Measurements from ENCODE around the gene GPHN.
"Not testable (repeated sequence)": the region's sequence is repeated elsewhere in the genome, so short reads cannot be mapped to it uniquely, and the experiment has no call there.

Gene GPHN

DNA sequence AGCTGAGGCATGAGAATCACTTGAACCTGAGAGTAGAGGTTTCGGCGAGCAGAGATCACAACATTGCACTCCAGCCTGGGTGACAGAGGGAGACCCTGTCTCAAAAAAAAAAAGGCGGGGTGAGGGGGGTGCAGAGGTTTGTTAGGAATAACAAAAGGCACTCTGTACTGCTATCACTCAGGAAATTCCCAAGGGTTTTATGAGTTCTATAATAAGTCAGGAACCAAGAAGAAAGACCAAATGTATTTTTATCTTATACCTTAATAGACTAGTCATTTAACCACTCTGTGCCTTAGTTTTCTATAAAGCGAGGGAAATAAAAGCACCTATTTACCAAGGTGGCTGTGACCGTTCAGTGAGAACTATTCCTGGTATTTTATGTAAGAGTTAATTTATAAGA is 319.2 kb downstream of the GPHN start:
- no peak for DNase-seq

DNA sequence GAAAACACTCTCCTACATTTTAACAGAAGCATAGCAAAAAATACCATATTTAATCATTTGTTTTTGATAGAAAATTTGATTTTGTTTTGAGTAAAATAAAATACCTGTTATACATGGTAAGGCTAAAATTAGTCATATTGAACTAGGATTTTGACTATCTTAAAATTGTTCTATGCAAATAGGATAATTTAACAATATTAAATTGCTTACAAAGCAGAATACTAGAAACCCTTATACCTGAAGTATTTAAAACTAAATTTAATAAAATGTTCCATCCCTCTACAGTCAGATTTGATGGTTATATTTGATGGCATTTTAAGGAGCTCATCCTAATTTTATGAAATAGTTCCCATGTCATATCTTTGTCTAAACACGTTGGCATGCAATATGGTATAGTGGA is 323.2 kb downstream of the GPHN start:
- DNase-seq, result no peak

DNA sequence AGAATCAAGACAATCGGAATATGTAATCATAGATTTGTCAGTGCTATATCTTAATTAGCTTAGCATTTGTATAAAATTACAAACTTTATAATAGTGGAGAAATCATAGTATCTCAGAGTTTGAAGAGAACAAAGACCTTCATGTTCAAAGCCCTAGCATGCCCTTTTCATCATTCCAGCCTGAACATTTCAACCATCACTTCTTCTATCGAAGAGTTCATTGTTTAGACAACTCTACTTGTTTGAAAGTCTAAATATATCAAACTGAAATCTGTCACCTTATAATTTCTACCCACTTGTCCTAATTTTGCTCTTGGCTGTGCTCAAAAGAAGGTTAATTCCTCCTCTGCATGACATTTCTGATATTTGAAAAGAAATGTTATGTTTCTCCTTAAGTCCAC is 325.9 kb downstream of the GPHN start:
- DNase-seq, result no peak

DNA sequence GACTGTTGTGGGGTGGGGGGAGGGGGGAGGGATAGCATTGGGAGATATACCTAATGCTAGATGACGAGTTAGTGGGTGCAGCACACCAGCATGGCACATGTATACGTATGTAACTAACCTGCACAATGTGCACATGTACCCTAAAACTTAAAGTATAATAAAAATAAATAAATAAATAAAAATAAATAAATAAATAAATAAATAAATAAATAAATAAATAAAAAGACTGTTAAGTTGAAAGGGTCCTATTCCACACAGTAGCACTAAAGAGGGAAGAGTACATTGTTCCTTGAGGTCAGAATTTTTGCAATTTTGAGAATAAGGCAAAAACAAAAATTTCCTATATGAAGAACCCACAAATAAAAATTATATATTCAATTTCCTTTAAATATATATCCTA is 329.5 kb downstream of the GPHN start:
- not testable (repeated sequence) for DNase-seq

DNA sequence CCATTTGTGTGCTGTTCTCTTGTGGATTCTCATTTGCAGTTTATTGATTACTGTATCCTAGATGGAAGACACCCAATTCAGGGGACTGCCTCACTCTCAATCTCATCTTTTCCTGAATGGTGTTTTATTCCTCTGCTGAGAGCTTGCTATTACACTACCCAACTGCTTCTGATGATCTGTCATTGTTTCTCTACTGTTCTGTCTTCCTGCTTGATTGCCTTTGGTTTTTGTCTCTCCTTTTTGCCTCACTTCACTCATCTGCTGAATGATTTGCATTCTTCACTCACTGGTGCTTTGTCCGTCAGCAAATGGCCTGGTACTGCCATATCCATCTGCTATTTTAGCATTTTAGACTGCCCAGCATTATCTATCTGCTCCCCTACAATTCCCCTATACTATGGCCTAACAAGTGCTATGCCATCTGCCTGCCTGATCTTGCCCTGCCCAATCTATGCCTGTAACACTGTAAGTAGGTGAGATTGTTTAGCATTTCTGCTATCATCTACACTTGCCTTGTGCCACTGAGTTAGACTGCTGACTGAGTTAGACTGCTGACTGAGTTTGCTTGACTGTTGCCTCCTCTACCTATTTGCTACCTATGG is 335.1 kb downstream of the GPHN start:
- no peak for DNase-seq

DNA sequence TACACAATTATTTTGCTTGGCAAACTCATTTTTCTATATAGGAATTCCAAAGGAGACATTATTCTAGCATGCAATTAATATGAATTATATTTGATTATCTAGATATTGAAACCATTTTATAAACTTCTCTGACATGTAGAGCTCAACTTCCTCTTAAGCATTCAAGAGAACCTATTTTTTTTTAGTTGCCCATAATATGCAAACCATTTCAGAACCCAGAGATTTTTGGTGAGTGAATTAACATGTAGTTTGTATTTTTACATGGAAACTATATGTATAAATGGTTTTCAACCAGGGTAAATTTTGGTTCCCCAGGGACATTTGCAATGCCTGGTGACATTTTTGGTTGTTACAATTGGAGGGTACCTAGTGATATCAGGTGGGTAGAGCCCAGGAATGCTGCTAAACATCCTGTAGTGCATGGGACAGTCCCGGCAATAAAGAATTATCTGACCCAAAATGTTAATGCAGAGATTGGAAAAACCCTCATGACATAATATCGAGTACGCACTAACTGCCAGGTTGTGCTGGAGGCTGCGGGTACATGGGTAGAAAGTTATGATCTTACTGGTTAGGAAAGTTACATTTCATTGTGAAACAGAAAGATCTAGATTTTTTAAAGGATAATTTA is 342.4 kb downstream of the GPHN start:
- no peak for DNase-seq

DNA sequence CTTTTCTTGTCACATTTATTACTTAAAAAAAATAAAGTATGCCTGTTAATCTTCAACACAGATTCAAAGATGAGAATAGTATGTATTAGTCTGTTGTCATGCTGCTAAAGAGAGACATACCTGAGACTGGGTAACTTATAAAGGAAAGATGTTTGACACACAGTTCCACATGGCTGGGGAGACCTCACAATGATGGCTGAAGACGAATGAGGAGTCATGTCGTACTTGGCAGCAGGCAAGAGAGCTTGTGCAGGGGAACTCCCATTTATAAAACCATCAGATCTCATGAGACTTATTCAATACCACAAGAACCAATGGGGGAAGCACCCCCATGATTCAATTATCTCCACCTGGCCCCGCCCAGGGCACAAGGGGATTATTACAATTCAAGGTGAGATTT is 345.4 kb downstream of the GPHN start:
- no peak for DNase-seq

DNA sequence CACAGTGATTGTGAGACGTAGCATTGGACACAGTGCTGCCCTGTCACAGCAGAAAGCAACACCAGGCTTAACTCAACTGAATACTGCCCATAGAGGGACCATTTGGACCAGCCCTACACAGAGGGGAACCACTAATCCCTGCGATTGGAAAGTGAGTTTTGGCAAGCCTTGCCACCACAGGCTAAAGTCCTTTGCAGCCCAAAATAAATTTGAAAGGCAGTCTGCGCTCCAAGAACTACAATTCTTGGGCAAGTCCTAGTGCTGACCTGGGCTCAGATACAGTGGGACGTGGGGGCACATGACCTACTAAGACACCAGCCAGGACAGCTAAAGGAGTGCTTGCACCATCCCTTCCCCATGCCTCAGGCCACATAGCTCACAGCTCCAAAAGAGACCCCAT is 349.9 kb downstream of the GPHN start:
- DNase-seq, result no peak

DNA sequence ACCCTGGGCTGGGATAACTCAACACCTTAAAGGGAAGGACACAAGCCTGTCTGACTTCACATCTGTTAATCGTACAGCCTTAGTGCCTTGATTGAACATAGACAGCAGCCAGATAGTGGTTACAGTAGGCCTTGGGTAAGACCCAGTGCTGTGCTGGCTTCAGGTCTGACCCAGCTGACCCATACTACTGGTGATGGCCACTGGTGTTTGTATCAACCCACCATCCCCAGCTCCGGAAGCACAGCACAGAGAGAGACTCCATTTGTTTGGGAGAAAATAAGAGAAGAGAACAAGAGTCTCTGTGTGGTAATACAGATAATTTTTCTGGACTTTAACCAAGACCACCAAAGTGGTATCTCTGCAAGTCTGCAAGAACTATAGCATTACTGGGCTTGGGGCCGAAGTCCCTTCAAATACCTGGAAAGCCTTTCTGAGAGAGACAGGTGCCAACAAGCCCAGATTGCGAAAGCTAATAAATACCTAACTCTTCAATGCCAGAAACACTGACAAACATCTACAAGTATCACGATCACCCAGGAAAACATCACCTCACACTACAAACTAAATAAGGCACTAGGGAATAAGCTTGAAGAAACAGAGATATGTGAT is 351.2 kb downstream of the GPHN start:
- DNase-seq, result no peak

DNA sequence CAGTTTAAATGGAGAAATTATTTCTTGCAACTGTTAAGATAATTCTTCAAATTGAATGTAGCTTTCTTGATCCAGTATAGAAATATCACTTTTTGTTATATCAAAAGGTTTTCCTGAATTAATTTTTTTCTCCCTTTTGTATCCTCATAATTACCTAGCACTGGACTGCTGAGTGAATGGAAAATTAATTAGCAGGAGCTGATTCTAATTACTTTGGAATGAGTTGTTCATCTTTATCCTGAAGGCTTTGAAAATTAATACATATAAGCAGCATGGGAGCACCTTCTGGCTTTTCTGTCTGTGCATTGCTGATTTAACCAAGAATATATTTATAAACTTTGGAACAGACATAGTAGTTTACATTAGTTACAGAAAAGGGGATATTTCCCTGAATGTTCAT is 373.6 kb downstream of the GPHN start:
- DNase-seq, result no peak

DNA sequence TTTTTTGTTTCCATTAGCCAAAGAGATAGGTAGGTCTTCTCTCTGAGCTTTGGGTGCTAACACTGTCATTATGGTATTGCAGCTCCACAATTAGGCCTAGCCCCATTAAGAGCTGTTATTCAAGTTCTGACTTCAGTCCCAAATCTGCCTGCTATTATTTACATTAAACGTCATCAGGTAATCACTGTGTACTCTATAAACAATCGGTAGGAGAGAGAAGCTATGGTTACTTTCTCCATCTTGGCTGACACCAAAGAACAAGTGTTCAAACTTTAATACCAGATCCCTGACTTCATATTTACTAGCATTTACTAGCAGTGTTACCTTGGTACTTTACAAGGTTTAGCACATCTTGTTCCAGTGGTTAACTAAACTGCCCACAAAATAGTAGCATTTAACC is 376.2 kb downstream of the GPHN start:
- DNase-seq, result no peak

DNA sequence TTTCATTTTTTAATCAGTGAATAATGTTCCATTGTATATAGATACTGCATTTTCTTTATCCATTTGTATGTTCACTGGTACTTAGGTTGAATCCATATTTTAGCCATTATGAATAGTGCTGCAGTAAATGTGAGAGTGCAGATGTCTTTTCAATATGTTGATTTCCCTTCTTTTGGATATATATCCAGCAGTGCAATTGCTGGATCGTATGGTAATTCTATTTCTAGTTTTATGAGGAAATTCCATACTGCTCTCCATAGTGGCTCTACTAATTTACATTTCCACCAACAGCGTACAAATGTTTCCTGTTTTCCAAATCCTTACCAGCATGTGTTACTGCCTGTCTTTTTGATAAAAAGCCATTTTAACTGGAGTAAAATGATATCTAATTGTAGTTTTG is 392.8 kb downstream of the GPHN start:
- no peak for DNase-seq

DNA sequence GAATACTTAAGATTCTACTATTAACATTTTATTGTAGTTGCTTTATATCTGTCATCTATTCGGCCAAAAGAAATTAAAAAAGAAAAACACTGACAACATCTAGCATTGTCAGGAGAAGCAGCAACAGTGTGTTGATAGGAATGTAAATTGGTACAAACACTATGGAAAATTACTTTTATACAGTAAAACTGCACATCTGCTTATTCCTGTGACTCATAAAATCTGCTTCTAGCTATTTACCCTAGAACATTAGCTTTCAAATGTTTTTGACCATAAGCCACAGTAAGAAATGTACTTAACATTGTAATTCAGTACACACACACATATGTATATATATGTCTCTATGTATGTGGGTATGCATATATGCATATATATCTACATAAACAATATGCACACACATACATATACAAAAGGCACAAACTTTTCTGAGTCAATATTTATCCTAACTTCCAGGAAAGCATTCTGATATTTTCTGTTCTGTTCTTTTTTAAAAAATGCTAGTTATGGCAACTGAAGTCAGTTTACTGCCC is 402.4 kb downstream of the GPHN start:
- no peak for DNase-seq

DNA sequence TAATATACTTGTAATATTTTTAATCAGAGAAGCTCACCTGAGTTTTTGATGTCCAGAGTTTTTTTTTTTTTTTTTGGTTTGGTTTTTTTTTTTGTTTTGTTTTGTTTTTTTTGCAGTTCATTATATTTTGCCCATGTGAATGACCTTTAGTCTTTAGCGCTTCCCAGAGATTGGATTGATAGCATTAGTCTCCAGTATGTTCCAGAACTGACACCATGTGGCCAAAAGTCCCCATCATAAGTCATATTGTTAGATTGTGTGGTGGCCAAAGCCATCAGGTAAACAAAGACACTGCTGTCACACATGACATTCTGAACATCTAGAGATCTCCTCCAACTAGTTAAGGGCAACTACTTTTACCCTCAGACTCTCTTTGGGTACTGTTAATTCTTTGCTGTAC is 408.5 kb downstream of the GPHN start:
- DNase-seq, result no peak

DNA sequence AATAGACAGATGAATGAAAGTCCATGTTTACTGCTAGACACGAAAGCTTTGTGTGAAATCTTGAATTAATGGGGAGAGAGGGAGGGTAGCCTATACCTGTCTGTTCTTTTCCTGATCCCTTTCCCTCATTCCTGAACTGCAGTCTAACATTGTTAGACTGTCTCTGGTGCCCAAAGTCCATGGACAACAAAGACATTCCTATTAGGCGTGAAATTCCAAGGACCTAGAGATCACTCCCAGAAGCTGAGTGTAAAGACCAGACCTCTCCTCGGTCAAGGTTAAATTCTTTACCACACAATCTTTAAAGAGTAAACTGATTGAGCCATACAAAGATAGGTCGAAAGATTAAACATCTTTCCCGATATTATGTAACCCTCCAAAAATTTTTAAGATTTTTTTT is 410.6 kb downstream of the GPHN start:
- no peak for DNase-seq

DNA sequence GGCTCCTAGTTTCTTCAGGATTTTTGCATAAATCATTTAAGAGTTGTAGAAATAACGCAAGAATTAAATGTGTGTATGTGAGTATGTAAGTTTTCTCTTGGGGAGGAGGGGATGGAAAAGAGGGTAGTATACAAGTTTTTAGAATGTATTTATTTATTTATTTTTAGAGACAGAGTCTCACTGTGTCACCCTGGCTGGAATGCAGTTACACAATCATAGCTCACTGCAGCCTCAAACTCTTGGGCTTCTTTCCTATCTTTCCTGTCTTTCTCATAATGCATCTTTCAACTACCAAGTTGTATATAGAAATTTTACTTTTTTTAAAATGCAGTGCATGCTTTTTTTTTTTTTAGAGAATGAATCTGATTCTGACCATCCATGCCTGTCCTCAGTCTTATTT is 412.2 kb downstream of the GPHN start:
- no peak for DNase-seq

DNA sequence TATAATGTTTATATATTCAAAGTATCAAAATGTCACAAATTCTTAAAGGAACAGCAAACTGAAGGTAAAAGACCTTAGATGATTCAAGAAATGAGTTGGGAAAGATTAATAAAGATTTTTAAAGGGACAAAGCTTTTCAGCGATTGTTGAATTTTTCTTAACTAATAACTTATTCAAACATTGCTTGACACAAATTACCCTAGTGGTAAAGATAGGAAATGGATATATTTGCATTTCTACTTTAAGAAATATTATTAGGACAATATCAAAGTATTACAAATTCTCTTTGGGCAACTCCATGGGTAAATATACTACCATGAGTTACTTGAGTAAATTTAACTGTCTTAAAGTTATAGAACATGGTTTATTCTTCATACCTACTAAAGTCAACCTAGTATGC is 415.3 kb downstream of the GPHN start:
- no peak for DNase-seq

DNA sequence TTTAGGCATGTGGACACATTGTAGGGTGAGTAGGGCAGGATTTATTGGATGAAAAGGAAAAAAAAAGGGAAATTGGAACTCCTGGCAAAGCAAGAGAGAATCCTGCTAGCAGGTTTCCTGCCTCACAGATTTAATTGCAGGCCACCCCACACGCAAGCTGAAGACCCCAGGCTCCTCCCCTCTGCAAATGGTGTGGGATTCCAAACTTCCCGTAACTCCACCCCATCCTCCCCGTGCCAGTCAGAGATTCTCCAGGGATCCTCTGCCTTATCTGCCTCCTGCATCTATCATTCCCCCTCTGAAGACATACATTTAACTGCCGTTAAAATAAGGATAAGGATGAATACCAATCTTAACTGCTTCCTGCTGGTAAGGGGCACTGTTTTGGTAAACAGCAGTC is 431.5 kb downstream of the GPHN start:
- DNase-seq, result no peak

DNA sequence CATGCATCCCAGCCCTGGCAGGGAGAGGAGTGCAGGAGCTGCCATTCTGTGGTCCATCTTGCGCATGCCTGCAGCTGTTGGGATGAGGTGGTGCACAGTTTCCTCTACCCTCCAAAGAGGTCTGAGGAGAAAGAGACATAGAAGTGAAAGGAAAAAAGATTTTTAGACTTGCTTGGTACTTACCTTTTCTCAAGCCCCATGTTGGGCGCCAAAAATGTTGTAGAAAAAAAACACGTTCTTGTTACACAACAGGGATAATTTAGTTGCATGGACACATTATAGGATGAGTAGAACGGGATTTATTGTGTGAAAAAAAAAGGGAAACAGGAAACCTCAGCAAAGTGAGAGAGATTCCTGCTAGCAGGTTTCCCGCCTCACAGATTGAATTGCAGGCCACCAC is 436.9 kb downstream of the GPHN start:
- no peak for DNase-seq

DNA sequence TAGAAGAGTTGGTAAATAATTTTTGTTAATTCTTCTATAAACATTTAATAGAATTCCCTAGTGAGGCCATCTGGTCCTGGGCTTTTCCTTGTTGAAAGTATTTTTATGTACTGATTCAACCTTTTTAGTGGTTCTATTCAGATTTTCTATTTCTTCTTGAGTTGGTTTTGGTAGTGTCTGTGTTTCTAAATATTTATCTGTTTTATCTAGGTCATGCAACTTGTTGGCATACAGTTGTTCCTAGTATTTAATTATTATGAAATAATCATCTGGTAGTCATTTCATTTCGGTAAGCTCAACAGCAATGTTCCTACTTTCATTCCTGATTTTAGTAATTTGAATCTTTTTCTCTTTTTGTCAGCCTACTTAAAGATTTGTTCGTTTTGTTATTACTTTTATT is 447.2 kb downstream of the GPHN start:
- no peak for DNase-seq

DNA sequence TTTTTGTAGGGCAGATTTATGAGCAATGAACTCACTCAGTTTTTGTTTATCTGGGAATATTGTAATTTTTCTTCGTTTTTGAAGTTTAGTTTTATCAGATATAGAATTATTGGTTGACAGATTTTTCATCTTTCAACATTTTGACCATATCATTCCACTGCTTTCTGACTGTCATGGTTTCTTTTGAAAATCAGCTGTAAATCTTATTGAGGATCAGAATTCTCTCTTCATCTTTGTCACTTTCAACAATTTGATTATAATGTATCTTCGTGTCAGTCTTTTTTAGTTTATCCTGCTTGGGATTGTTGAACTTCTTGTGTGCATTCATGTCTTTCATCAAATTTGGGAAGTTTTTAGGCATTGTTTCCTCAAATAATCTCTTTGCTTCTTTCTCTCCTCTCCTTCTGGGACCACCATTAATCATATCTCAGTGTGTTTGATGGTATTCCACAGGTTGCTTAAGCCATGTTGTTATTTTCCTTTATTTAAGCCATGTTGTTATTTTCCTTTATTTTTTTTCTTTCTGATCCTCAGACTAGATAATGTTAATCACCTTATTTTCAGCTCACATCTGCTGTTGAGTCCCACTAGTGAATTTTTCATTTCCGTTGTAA is 451.6 kb downstream of the GPHN start:
- DNase-seq, result no peak

DNA sequence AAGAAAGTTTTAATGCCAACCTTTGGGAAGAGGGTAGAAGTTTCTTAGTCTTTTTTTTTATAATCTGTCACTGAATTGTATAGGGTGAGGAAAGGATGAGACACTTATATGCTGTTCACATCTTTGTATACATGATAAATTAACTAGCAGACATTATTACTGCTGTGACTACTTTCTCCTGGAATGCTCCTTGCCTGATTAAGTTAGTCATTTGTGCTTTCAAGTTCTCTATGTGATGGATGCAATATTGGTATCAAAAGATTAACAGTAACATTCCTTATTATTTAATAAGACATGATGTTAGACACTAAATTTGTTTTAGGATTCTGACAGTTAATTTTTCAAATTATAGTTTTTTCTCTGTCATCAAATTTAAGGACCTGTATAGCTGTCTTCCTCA is 457.9 kb downstream of the GPHN start:
- DNase-seq, result no peak

DNA sequence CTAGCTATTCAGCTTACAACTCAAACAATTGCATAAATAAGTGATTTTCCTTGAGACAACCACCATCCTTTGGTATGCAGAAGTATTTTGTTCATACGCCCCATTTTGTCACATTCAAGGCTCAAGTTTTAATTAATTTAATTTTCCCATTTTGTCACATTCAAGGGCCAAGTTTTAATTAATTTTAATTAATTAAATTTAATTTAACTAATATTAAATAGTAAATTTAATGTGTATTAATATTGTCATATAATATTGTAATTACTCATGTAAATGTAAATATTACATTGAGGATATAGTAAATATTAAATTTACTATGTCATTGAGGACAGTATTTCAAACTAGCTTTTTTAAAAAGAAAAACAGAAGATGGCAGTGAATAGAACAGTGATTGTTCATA is 464.5 kb downstream of the GPHN start:
- no peak for DNase-seq

DNA sequence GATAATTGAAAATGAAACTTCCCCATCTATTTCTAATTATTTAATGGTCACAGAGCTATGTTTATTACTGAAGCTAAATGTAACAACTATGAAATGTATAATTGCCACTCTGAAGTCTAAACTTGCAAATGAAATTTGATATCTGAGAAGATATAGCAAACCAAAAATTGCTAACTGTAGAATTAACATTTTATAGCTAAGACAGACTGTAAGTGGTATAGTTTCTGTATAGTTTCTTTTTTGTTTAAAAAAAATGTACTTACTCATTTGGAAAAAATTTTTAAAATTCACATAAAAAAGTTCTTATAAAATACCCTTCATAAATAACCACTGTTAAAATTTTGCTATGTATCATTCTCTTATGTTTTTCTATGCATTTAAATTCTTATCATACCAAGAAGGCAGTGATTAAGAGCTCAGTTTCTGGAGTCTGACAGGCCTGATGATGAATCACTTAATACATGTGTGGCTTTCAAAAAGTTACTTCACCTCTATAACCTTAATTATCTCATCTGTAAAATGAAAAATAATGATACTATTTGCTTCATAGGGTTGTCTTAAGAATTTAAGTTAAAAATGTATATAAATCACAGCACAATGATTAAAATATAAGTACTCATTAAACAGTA is 466.6 kb downstream of the GPHN start:
- DNase-seq, result no peak

Measured in CD4-positive, alpha-beta T cell treated with Interleukin-6 for 4 hours (primary cell).